Adipocyte (in vitro differentiated cells): ENCODE results near the gene ST7.

Experiments used
- DNase-seq: peaks from one replicate; pipeline ENCODE4 v3.0.0-alpha.2; 2015; ENCODE audit warnings: low read depth
- H3K27me3 ChIP-seq: replicated peaks from 2 replicates; pipeline ENCODE4 v1.7.0; 2013; ENCODE audit warnings: mild to moderate bottlenecking, low read length, moderate library complexity; ENCODE audit not compliant: control insufficient read depth, insufficient read depth
- H3K36me3 ChIP-seq: 2 replicates; pipeline ENCODE4 v1.7.0; 2013; ENCODE audit warnings: low read length, mild to moderate bottlenecking, moderate library complexity; ENCODE audit not compliant: control insufficient read depth, insufficient read depth, severe bottlenecking
- H3K4me1 ChIP-seq: 2 replicates; pipeline ENCODE4 v1.7.0; 2013; ENCODE audit warnings: mild to moderate bottlenecking, low read length, moderate library complexity; ENCODE audit not compliant: control insufficient read depth, insufficient read depth
- H3K4me3 ChIP-seq: 2 replicates; pipeline ENCODE4 v1.7.0; 2013; ENCODE audit warnings: mild to moderate bottlenecking, low read length, moderate library complexity
- H3K9ac ChIP-seq: 2 replicates; pipeline ENCODE4 v1.7.0; 2013; ENCODE audit warnings: mild to moderate bottlenecking, low read length, moderate library complexity
- H3K9me3 ChIP-seq: 2 replicates; pipeline ENCODE4 v1.7.0; 2013; ENCODE audit warnings: mild to moderate bottlenecking, low read length, moderate library complexity; ENCODE audit not compliant: control insufficient read depth

Gene ST7

GRCh38 chr7:117190746-117191435, 237.6 kb downstream of the ST7 start:
- Histone ChIP-seq H3K36me3 (no peaks in the 10 kb centered on the region), H3K9me3 (no peaks in the 10 kb centered on the region), H3K4me3 (no peak overlapping the region), H3K27me3 (no peaks in the 10 kb centered on the region), H3K9ac (no peak overlapping the region), H3K4me1 (peaks cover 26% of the 10 kb centered on the region)
- DNase-seq: no peak

GRCh38 chr7:117192108-117192507, 238.8 kb downstream of the ST7 start:
- no peak overlapping the region for H3K9ac ChIP-seq
- H3K4me3 ChIP-seq: no peak overlapping the region
- H3K9me3 ChIP-seq: no peaks in the 10 kb centered on the region
- peaks cover 18% of the 10 kb centered on the region for H3K4me1 ChIP-seq
- no peak for DNase-seq
- H3K27me3 ChIP-seq: no peaks in the 10 kb centered on the region
- no peaks in the 10 kb centered on the region for H3K36me3 ChIP-seq

- peaks cover 18% of the 10 kb centered on the region for H3K4me1 ChIP-seq
- no peaks in the 10 kb centered on the region for H3K36me3 ChIP-seq
- peak; percentile 55 for DNase-seq
- H3K4me3 ChIP-seq: no peak overlapping the region
- H3K9ac ChIP-seq: no peak overlapping the region
- H3K9me3 ChIP-seq: no peaks in the 10 kb centered on the region
- no peaks in the 10 kb centered on the region for H3K27me3 ChIP-seq
Observed at GRCh38 chr7:117193564-117193963, 240.3 kb downstream of the ST7 start.

- Histone ChIP-seq H3K9me3 (no peaks in the 10 kb centered on the region), H3K4me1 (peaks cover 18% of the 10 kb centered on the region), H3K4me3 (no peak overlapping the region), H3K9ac (no peak overlapping the region), H3K36me3 (no peaks in the 10 kb centered on the region), H3K27me3 (no peaks in the 10 kb centered on the region)
- DNase-seq: no peak
Observed at GRCh38 chr7:117194445-117194844, 241.1 kb downstream of the ST7 start.

GRCh38 chr7:117195361-117196029, 242.2 kb downstream of the ST7 start:
- Histone ChIP-seq H3K9me3 (no peaks in the 10 kb centered on the region), H3K27me3 (no peaks in the 10 kb centered on the region), H3K9ac (no peak overlapping the region), H3K4me1 (peaks cover 18% of the 10 kb centered on the region), H3K36me3 (no peaks in the 10 kb centered on the region), H3K4me3 (no peak overlapping the region)
- DNase-seq: no peak

- Histone ChIP-seq H3K4me1 (peaks cover 12% of the 10 kb centered on the region), H3K9me3 (no peaks in the 10 kb centered on the region), H3K4me3 (no peak overlapping the region), H3K27me3 (no peaks in the 10 kb centered on the region), H3K36me3 (no peaks in the 10 kb centered on the region), H3K9ac (no peak overlapping the region)
- DNase-seq: no peak
Observed at GRCh38 chr7:117200132-117200531, 246.8 kb downstream of the ST7 start.

- no peaks in the 10 kb centered on the region for H3K9me3 ChIP-seq
- H3K36me3 ChIP-seq: no peaks in the 10 kb centered on the region
- no peak overlapping the region for H3K9ac ChIP-seq
- no peak overlapping the region for H3K4me3 ChIP-seq
- no peak for DNase-seq
- peaks cover 12% of the 10 kb centered on the region for H3K4me1 ChIP-seq
- no peaks in the 10 kb centered on the region for H3K27me3 ChIP-seq
Observed at GRCh38 chr7:117200786-117201458, 247.6 kb downstream of the ST7 start.

- no peak overlapping the region for H3K9ac ChIP-seq
- no peak overlapping the region for H3K4me3 ChIP-seq
- peak; percentile 70 for DNase-seq
- H3K27me3 ChIP-seq: no peaks in the 10 kb centered on the region
- no peaks in the 10 kb centered on the region for H3K36me3 ChIP-seq
- no peaks in the 10 kb centered on the region for H3K9me3 ChIP-seq
- H3K4me1 ChIP-seq: peaks cover 12% of the 10 kb centered on the region
Observed at GRCh38 chr7:117202511-117202910, 249.2 kb downstream of the ST7 start.

- no peak overlapping the region for H3K9ac ChIP-seq
- DNase-seq: no peak
Observed at GRCh38 chr7:117203205-117203604, 249.9 kb downstream of the ST7 start.

GRCh38 chr7:117205873-117206272, 252.6 kb downstream of the ST7 start:
- Histone ChIP-seq H3K4me3 (no peak overlapping the region), H3K4me1 (peaks cover 12% of the 10 kb centered on the region), H3K9me3 (no peaks in the 10 kb centered on the region), H3K27me3 (no peaks in the 10 kb centered on the region), H3K9ac (no peak overlapping the region), H3K36me3 (peaks cover 7% of the 10 kb centered on the region)
- no peak for DNase-seq

More at GRCh38 chr7:117203205-117203604, 249.9 kb downstream of the ST7 start:
- Histone ChIP-seq H3K36me3 (no peaks in the 10 kb centered on the region), H3K4me3 (no peak overlapping the region), H3K4me1 (peaks cover 12% of the 10 kb centered on the region), H3K9me3 (no peaks in the 10 kb centered on the region), H3K27me3 (no peaks in the 10 kb centered on the region)

- H3K27me3 ChIP-seq: no peaks in the 10 kb centered on the region
- DNase-seq: no peak
- H3K9ac ChIP-seq: no peak overlapping the region
- H3K36me3 ChIP-seq: peaks cover 7% of the 10 kb centered on the region
- peaks cover 3% of the 10 kb centered on the region for H3K4me1 ChIP-seq
- H3K9me3 ChIP-seq: no peaks in the 10 kb centered on the region
- no peak overlapping the region for H3K4me3 ChIP-seq
Observed at GRCh38 chr7:117208257-117208656, 255.0 kb downstream of the ST7 start.
